SJSA1 (cell line): Measurements from ENCODE around the gene UGT1A4. TPM values are rescaled to one million over a fixed set of nuclear protein-coding genes. Genes with fewer than 3 reads are reported as not detected.

Source experiments
- DNase-seq, 2 experiments: peaks; one replicate each; pipeline ENCODE4 v3.0.0-alpha.2; 2015 to 2020; ENCODE audit warnings: low spot score in 2 of 2, low read depth in 1 of 2
- H3K27ac ChIP-seq: fragments of 250-450 bp; sonication (Bioruptor Pico); 2 replicates; pipeline ENCODE4 v1.5.1; 2020; ENCODE audit warnings: mild to moderate bottlenecking, moderate library complexity
- H3K27me3 ChIP-seq: fragments of 250-450 bp; sonication (Bioruptor Pico); replicated peaks from 2 replicates; pipeline ENCODE4 v1.5.1; 2020; ENCODE audit warnings: mild to moderate bottlenecking, moderate library complexity
- H3K36me3 ChIP-seq: fragments of 250-450 bp; sonication (Bioruptor Pico); 2 replicates; pipeline ENCODE4 v1.5.1; 2020; ENCODE audit warnings: mild to moderate bottlenecking
- H3K4me1 ChIP-seq: fragments of 250-450 bp; sonication (Bioruptor Pico); replicated peaks from 2 replicates; pipeline ENCODE4 v1.6.1; 2021; ENCODE audit warnings: mild to moderate bottlenecking
- H3K4me3 ChIP-seq: fragments of 250-450 bp; sonication (Bioruptor Pico); 2 replicates; pipeline ENCODE4 v1.5.1; 2020; ENCODE audit warnings: mild to moderate bottlenecking
- H3K9me3 ChIP-seq: fragments of 250-450 bp; sonication (Bioruptor Pico); replicated peaks from 2 replicates; pipeline ENCODE4 v1.5.1; 2020; ENCODE audit warnings: mild to moderate bottlenecking
- total RNA-seq: library from RNA; depleted of rRNA; stranded (reverse); fragments of >200 nt; shearing (Covaris generic); gene quantifications from 2 replicates; pipeline ENCODE4 v1.2.3, GENCODE V29; 2014; rRNA removed

Gene UGT1A4
- not detected in 2 replicates for total RNA-seq

- no peaks in the 10 kb centered on the region for H3K36me3 ChIP-seq
- no peak within 1 kb of the TSS for H3K4me3 ChIP-seq
- no peak for DNase-seq
- H3K9me3 ChIP-seq: no peaks in the 10 kb centered on the region
- no peaks in the 10 kb centered on the region for H3K27me3 ChIP-seq
- no peak within 1 kb of the TSS for H3K27ac ChIP-seq
- H3K4me1 ChIP-seq: no peaks in the 10 kb centered on the region
These were observed at the start of gene UGT1A4 for GRCh38 chr2:233718552-233718951. Gene UGT1A4, plus strand, starts transcription at chr2:233718736. Its CDS starts 85 bp downstream, at chr2:233718821.

GRCh38 chr2:233671290-233672161 is 47.0 kb upstream of the UGT1A4 start, which contains the start of gene UGT1A9:
Gene UGT1A9, plus strand, starts transcription at chr2:233671898. Its CDS starts 37 bp downstream, at chr2:233671935.
- Histone ChIP-seq H3K4me3 (no peak within 1 kb of the TSS), H3K27me3 (no peaks in the 10 kb centered on the region), H3K4me1 (no peaks in the 10 kb centered on the region), H3K27ac (no peak within 1 kb of the TSS), H3K36me3 (no peaks in the 10 kb centered on the region), H3K9me3 (no peaks in the 10 kb centered on the region)
- DNase-seq: no peak

GRCh38 chr2:233672886-233673285 is 45.6 kb upstream of the UGT1A4 start:
- Histone ChIP-seq H3K27ac (no peak overlapping the region), H3K36me3 (no peaks in the 10 kb centered on the region)
- no peak for DNase-seq

GRCh38 chr2:233673896-233674295 is 44.6 kb upstream of the UGT1A4 start:
- H3K9me3 ChIP-seq: no peaks in the 10 kb centered on the region
- no peaks in the 10 kb centered on the region for H3K4me1 ChIP-seq
- H3K27ac ChIP-seq: no peak overlapping the region
- H3K4me3 ChIP-seq: no peak overlapping the region
- DNase-seq: no peak
- H3K27me3 ChIP-seq: no peaks in the 10 kb centered on the region
- no peaks in the 10 kb centered on the region for H3K36me3 ChIP-seq

More at GRCh38 chr2:233672886-233673285, 45.6 kb upstream of the UGT1A4 start:
- Histone ChIP-seq H3K4me1 (no peaks in the 10 kb centered on the region), H3K27me3 (no peaks in the 10 kb centered on the region), H3K4me3 (no peak overlapping the region), H3K9me3 (no peaks in the 10 kb centered on the region)

- no peak for DNase-seq
- Histone ChIP-seq H3K4me1 (no peaks in the 10 kb centered on the region), H3K27me3 (no peaks in the 10 kb centered on the region), H3K9me3 (no peaks in the 10 kb centered on the region), H3K4me3 (no peak overlapping the region), H3K27ac (no peak overlapping the region), H3K36me3 (no peaks in the 10 kb centered on the region)
These were observed 44.2 kb upstream of the UGT1A4 start for GRCh38 chr2:233674314-233674713.

GRCh38 chr2:233674995-233675394 is 43.5 kb upstream of the UGT1A4 start:
- no peak overlapping the region for H3K27ac ChIP-seq
- no peaks in the 10 kb centered on the region for H3K36me3 ChIP-seq
- no peak overlapping the region for H3K4me3 ChIP-seq
- H3K9me3 ChIP-seq: no peaks in the 10 kb centered on the region
- H3K4me1 ChIP-seq: no peaks in the 10 kb centered on the region
- no peak for DNase-seq
- H3K27me3 ChIP-seq: no peaks in the 10 kb centered on the region

- no peaks in the 10 kb centered on the region for H3K27me3 ChIP-seq
- no peak for DNase-seq
- no peaks in the 10 kb centered on the region for H3K9me3 ChIP-seq
- H3K36me3 ChIP-seq: no peaks in the 10 kb centered on the region
- H3K27ac ChIP-seq: no peak overlapping the region
- no peak overlapping the region for H3K4me3 ChIP-seq
- H3K4me1 ChIP-seq: no peaks in the 10 kb centered on the region
These were observed 42.5 kb upstream of the UGT1A4 start for GRCh38 chr2:233676046-233676445.

- Histone ChIP-seq H3K36me3 (no peaks in the 10 kb centered on the region), H3K9me3 (no peaks in the 10 kb centered on the region), H3K4me1 (no peaks in the 10 kb centered on the region), H3K4me3 (no peak overlapping the region), H3K27ac (no peak overlapping the region), H3K27me3 (no peaks in the 10 kb centered on the region)
- no peak for DNase-seq
These were observed 39.3 kb upstream of the UGT1A4 start for GRCh38 chr2:233679196-233679595.

GRCh38 chr2:233680361-233681045 is 38.0 kb upstream of the UGT1A4 start:
- Histone ChIP-seq H3K4me3 (no peak overlapping the region), H3K4me1 (no peaks in the 10 kb centered on the region), H3K9me3 (no peaks in the 10 kb centered on the region), H3K27ac (no peak overlapping the region), H3K36me3 (no peaks in the 10 kb centered on the region), H3K27me3 (no peaks in the 10 kb centered on the region)
- DNase-seq: no peak

- H3K4me1 ChIP-seq: no peaks in the 10 kb centered on the region
- H3K36me3 ChIP-seq: no peaks in the 10 kb centered on the region
- no peak for DNase-seq
- H3K27me3 ChIP-seq: no peaks in the 10 kb centered on the region
- H3K27ac ChIP-seq: no peak within 1 kb of the TSS
- no peak within 1 kb of the TSS for H3K4me3 ChIP-seq
- no peaks in the 10 kb centered on the region for H3K9me3 ChIP-seq
These were observed 36.9 kb upstream of the UGT1A4 start, which contains the start of gene UGT1A7 for GRCh38 chr2:233681521-233682099. Gene UGT1A7, plus strand, starts transcription at chr2:233681901. Its CDS starts 37 bp downstream, at chr2:233681938.

GRCh38 chr2:233684640-233685039 is 33.9 kb upstream of the UGT1A4 start:
- no peak overlapping the region for H3K4me3 ChIP-seq
- no peak overlapping the region for H3K27ac ChIP-seq
- H3K4me1 ChIP-seq: no peaks in the 10 kb centered on the region
- H3K27me3 ChIP-seq: no peaks in the 10 kb centered on the region
- H3K36me3 ChIP-seq: no peaks in the 10 kb centered on the region
- no peaks in the 10 kb centered on the region for H3K9me3 ChIP-seq
- DNase-seq: no peak

GRCh38 chr2:233686928-233687327 is 31.6 kb upstream of the UGT1A4 start:
- Histone ChIP-seq H3K27me3 (no peaks in the 10 kb centered on the region), H3K27ac (no peak overlapping the region), H3K9me3 (no peaks in the 10 kb centered on the region), H3K4me1 (no peaks in the 10 kb centered on the region), H3K4me3 (no peak overlapping the region), H3K36me3 (no peaks in the 10 kb centered on the region)
- no peak for DNase-seq

- Histone ChIP-seq H3K27me3 (no peaks in the 10 kb centered on the region), H3K4me3 (no peak overlapping the region), H3K36me3 (no peaks in the 10 kb centered on the region), H3K27ac (no peak overlapping the region), H3K4me1 (no peaks in the 10 kb centered on the region), H3K9me3 (no peaks in the 10 kb centered on the region)
- DNase-seq: no peak
These were observed 30.2 kb upstream of the UGT1A4 start for GRCh38 chr2:233688341-233688740.

- Histone ChIP-seq H3K36me3 (no peaks in the 10 kb centered on the region), H3K9me3 (no peaks in the 10 kb centered on the region), H3K27me3 (no peaks in the 10 kb centered on the region), H3K4me1 (no peaks in the 10 kb centered on the region), H3K4me3 (no peak overlapping the region), H3K27ac (no peak overlapping the region)
- no peak for DNase-seq
These were observed 29.5 kb upstream of the UGT1A4 start for GRCh38 chr2:233689031-233689430.
